ENCODE results near the gene ST3GAL3.

DNA sequence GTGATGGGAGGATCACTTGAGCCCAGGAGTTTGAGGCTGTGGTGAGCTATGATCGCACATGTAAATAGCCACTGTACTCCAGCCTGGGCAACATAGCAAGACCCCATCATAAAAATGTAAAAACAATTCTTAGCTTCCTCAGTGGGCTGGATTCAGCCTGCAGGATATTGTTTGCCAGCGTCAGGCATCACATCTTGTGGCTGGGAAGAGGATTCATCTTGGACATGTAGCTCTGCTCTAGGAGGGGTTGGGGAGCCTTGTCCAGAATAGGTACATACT lies 19.3 kb upstream of the ST3GAL3 start:
- no peak for TF ChIP-seq POLR2A (IDR thresholded peaks at IDR 0.05)
- TF ChIP-seq, protein P1, sequence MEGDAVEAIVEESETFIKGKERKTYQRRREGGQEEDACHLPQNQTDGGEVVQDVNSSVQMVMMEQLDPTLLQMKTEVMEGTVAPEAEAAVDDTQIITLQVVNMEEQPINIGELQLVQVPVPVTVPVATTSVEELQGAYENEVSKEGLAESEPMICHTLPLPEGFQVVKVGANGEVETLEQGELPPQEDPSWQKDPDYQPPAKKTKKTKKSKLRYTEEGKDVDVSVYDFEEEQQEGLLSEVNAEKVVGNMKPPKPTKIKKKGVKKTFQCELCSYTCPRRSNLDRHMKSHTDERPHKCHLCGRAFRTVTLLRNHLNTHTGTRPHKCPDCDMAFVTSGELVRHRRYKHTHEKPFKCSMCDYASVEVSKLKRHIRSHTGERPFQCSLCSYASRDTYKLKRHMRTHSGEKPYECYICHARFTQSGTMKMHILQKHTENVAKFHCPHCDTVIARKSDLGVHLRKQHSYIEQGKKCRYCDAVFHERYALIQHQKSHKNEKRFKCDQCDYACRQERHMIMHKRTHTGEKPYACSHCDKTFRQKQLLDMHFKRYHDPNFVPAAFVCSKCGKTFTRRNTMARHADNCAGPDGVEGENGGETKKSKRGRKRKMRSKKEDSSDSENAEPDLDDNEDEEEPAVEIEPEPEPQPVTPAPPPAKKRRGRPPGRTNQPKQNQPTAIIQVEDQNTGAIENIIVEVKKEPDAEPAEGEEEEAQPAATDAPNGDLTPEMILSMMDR (IDR thresholded peaks at IDR 0.05): no peak

Measured in right lobe of liver (tissue), 4 donors.